Right lobe of liver (tissue), 4 donors: ENCODE data around the gene FAM110A.

Experiments
- CTCF ChIP-seq, 4 donors: fragments of 200-600 bp in 3 of 4; fragments of 450-650 bp in 1 of 4; IDR thresholded peaks; one replicate each; pipeline versions ENCODE4 v1.5.1 to v1.8.0; 2016 to 2022; ENCODE audit warnings: antibody characterized with exemption in 4 of 4, mild to moderate bottlenecking in 2 of 4
- POLR2A ChIP-seq: fragments of 450-650 bp; IDR thresholded peaks from one replicate; pipeline ENCODE4 v1.6.1; 2017; ENCODE audit warnings: antibody characterized with exemption, mild to moderate bottlenecking
- donor health status: DM: no; HTN: no; CAD: no.
- donor health status: DM: no; HTN: no; CAD: no.
- donor health status: DM: no; HTN: yes; CAD: no.

- TF ChIP-seq CTCF (IDR thresholded peaks at IDR 0.05), result no peak
- TF ChIP-seq POLR2A, result no peak
Observed at GRCh38 chr20:840858-841567, 7.5 kb downstream of the FAM110A start.
